Breast epithelium (tissue), 4 donors: Measurements from ENCODE around the gene MYO1A. TPM values are rescaled to one million over a fixed set of nuclear protein-coding genes. Genes with fewer than 3 reads are reported as not detected.
"Not testable (repeated sequence)": the region's sequence is repeated elsewhere in the genome, so short reads cannot be mapped to it uniquely, and the experiment has no call there.

Source experiments
- DNase-seq, 2 donors: peaks; one replicate each; pipeline ENCODE4 v3.0.0-alpha.2; 2019; ENCODE audit warnings: low spot score in 2 of 2
- H3K27ac ChIP-seq, 2 donors: fragments of 200-600 bp; sonication (generic) in 1 of 2; one replicate each; pipeline ENCODE4 v1.5.1; 2016 to 2019; ENCODE audit warnings: mild to moderate bottlenecking in 1 of 2
- H3K27me3 ChIP-seq, 2 donors: fragments of 200-600 bp; sonication (generic) in 1 of 2; one replicate each; pipeline versions ENCODE4 v1.5.1 to v1.6.0; 2017 to 2019; ENCODE audit warnings: control low read depth in 1 of 2, mild to moderate bottlenecking in 1 of 2
- H3K36me3 ChIP-seq: fragments of 200-600 bp; one replicate; pipeline ENCODE4 v1.5.1; 2019
- H3K4me1 ChIP-seq, 2 donors: fragments of 200-600 bp; sonication (generic); one replicate each; pipeline ENCODE4 v1.5.1; 2016 to 2019; ENCODE audit warnings: control low read depth in 1 of 2
- H3K4me3 ChIP-seq, 3 donors: fragments of 200-600 bp; sonication (generic); 1 replicate in 2 of 3; 2 replicates in 1 of 3; pipeline ENCODE4 v1.5.1; 2016 to 2019; ENCODE audit warnings: mild to moderate bottlenecking in 3 of 3, moderate library complexity in 2 of 3
- H3K9me3 ChIP-seq, 2 donors: fragments of 200-600 bp; sonication (generic) in 1 of 2; one replicate each; pipeline ENCODE4 v1.5.1; 2016 to 2019; ENCODE audit warnings: control low read depth in 1 of 2
- CTCF ChIP-seq, 3 donors: fragments of 450-650 bp; IDR thresholded peaks; one replicate each; pipeline ENCODE4 v1.5.1; 2016 to 2017; ENCODE audit warnings: antibody characterized with exemption in 3 of 3, mild to moderate bottlenecking in 3 of 3, moderate library complexity in 3 of 3
- POLR2A ChIP-seq: fragments of 450-650 bp; IDR thresholded peaks from one replicate; pipeline ENCODE4 v1.6.1; 2016; ENCODE audit warnings: antibody characterized with exemption, mild to moderate bottlenecking, moderate library complexity
- POLR2AphosphoS5 ChIP-seq, 3 donors: sonication (generic); formaldehyde crosslinking; IDR thresholded peaks; one replicate each; pipeline ENCODE4 v1.6.1; 2017; ENCODE audit warnings: antibody characterized with exemption in 3 of 3
- intact Hi-C: fragments of 100-400 bp; cut with DNase I; formaldehyde crosslinking; loops from one replicate; pipeline ENCODE4 v1.15.1; 2023; ENCODE audit warnings: low total_unique reads
- total RNA-seq, 3 donors: library from RNA; depleted of rRNA; stranded (reverse); fragments of >200 nt; gene quantifications; one replicate each; pipeline ENCODE4 v1.1.0, GENCODE V29; 2016

The MYO1A gene
- total RNA-seq, 3 donors from 2014 or later, result 0.15 to 2.2 (median 0.98) TPM

GRCh38 chr12:57078519-57079404, 28.8 kb upstream of the MYO1A start, which contains the start of gene NEMP1:
TSS of gene NEMP1 (minus strand) at chr12:57078791. CDS start at chr12:57078745, 46 bp downstream.
- no peaks in the 10 kb centered on the region for H3K36me3 ChIP-seq
- DNase-seq, result peak; percentile 94 to 99
- no peaks in the 10 kb centered on the region for H3K27me3 ChIP-seq
- H3K9me3 ChIP-seq, result no peaks in the 10 kb centered on the region
- peaks cover 0 to 7% of the 10 kb centered on the region in 2 donors for H3K4me1 ChIP-seq
- H3K27ac ChIP-seq, result peak within 1 kb of the TSS; percentile 83 to 89
- peak; percentile 36 to 59 (median 38) for TF ChIP-seq POLR2AphosphoS5 (IDR thresholded peaks at IDR 0.05)
- no peak for TF ChIP-seq POLR2A
- peak within 1 kb of the TSS; percentile 66 to 81 (median 78) for H3K4me3 ChIP-seq
- intact Hi-C loops, result no loop called here

GRCh38 chr12:57073566-57074450, 23.9 kb upstream of the MYO1A start:
- not testable (repeated sequence) for H3K4me1 ChIP-seq, H3K27me3 ChIP-seq, H3K9me3 ChIP-seq, DNase-seq, H3K36me3 ChIP-seq, H3K27ac ChIP-seq
- H3K4me3 ChIP-seq, result peak overlapping the region in 1 of 3 donors; percentile 30
- intact Hi-C loops, result loop anchor here (5.0 kb wide), 2 partner anchors 38 to 103 kb away; partner anchors contain the start of gene STAT6

GRCh38 chr12:57072661-57073060, 22.7 kb upstream of the MYO1A start:
- H3K9me3 ChIP-seq, result no peaks in the 10 kb centered on the region
- H3K27ac ChIP-seq, result no peak overlapping the region
- no peaks in the 10 kb centered on the region for H3K27me3 ChIP-seq
- no peak for DNase-seq
- intact Hi-C loops, result loop anchor here (5.0 kb wide), 2 partner anchors 40 to 105 kb away; partner anchors contain the start of gene STAT6
- TF ChIP-seq POLR2AphosphoS5 (IDR thresholded peaks at IDR 0.05) (no peak), CTCF (IDR thresholded peaks at IDR 0.05) (no peak), POLR2A (no peak)
- H3K4me1 ChIP-seq, result peaks cover 0 to 2% of the 10 kb centered on the region in 2 donors
- H3K36me3 ChIP-seq, result no peaks in the 10 kb centered on the region
- H3K4me3 ChIP-seq, result no peak overlapping the region

GRCh38 chr12:57069523-57069922, 19.6 kb upstream of the MYO1A start:
- Histone ChIP-seq H3K4me3 (no peak overlapping the region), H3K27me3 (no peaks in the 10 kb centered on the region), H3K4me1 (no peaks in the 10 kb centered on the region), H3K36me3 (no peaks in the 10 kb centered on the region), H3K27ac (peak overlapping the region; percentile 65 to 67), H3K9me3 (no peaks in the 10 kb centered on the region)
- TF ChIP-seq POLR2AphosphoS5 (IDR thresholded peaks at IDR 0.05) (peak in 2 of 3 donors; percentile 70), POLR2A (no peak), CTCF (IDR thresholded peaks at IDR 0.05) (peak; percentile 92 to 97 (median 95))
- peak in 1 of 2 donors; percentile 68 for DNase-seq
- intact Hi-C loops, result no loop called here

- no peak for DNase-seq
- H3K27ac ChIP-seq, result no peak overlapping the region
- intact Hi-C loops, result no loop called here
- H3K36me3 ChIP-seq, result no peaks in the 10 kb centered on the region
- H3K4me3 ChIP-seq, result no peak overlapping the region
- no peaks in the 10 kb centered on the region for H3K4me1 ChIP-seq
- H3K9me3 ChIP-seq, result no peaks in the 10 kb centered on the region
- no peaks in the 10 kb centered on the region for H3K27me3 ChIP-seq
- TF ChIP-seq POLR2AphosphoS5 (IDR thresholded peaks at IDR 0.05), result no peak
- TF ChIP-seq POLR2A, result no peak
- TF ChIP-seq CTCF (IDR thresholded peaks at IDR 0.05), result no peak
Observed at GRCh38 chr12:57066245-57066644, 16.3 kb upstream of the MYO1A start.
